Tibial nerve (tissue), 4 donors: ENCODE data around the gene EMX2. TPM values are rescaled to one million over a fixed set of nuclear protein-coding genes. Genes with fewer than 3 reads are reported as not detected.

ENCODE experiments used
- DNase-seq, 2 donors: peaks; one replicate each; pipeline ENCODE4 v3.0.0-alpha.2; 2019; ENCODE audit warnings: low spot score in 2 of 2
- H3K27ac ChIP-seq, 4 donors: fragments of 200-600 bp; sonication (generic) in 3 of 4; one replicate each; pipeline ENCODE4 v1.5.1; 2017 to 2019; ENCODE audit warnings: mild to moderate bottlenecking in 1 of 4
- H3K27me3 ChIP-seq, 2 donors: fragments of 200-600 bp; sonication (generic) in 1 of 2; one replicate each; pipeline versions ENCODE4 v1.5.1 to v1.6.0; 2017 to 2019
- H3K36me3 ChIP-seq, 3 donors: fragments of 200-600 bp; sonication (generic); one replicate each; pipeline ENCODE4 v1.5.1; 2018 to 2019
- H3K4me1 ChIP-seq, 4 donors: fragments of 200-600 bp; sonication (generic) in 3 of 4; one replicate each; pipeline ENCODE4 v1.5.1; 2017 to 2019
- H3K4me3 ChIP-seq, 4 donors: fragments of 200-600 bp; sonication (generic) in 3 of 4; one replicate each; pipeline ENCODE4 v1.5.1; 2017 to 2019; ENCODE audit warnings: mild to moderate bottlenecking in 1 of 4, moderate library complexity in 1 of 4
- H3K9me3 ChIP-seq, 4 donors: fragments of 200-600 bp; sonication (generic) in 3 of 4; one replicate each; pipeline ENCODE4 v1.5.1; 2017 to 2019
- CTCF ChIP-seq, 5 experiments: fragments of 200-600 bp in 3 of 5; fragments of 450-650 bp in 2 of 5; sonication (generic) in 3 of 5; IDR thresholded peaks; one replicate each; pipeline ENCODE4 v1.5.1; 2016 to 2019; ENCODE audit warnings: antibody characterized with exemption in 5 of 5, mild to moderate bottlenecking in 3 of 5, moderate library complexity in 2 of 5
- EP300 ChIP-seq, 2 donors: sonication (generic); formaldehyde crosslinking; IDR thresholded peaks; one replicate each; pipeline ENCODE4 v1.6.1; 2017; ENCODE audit warnings: antibody characterized with exemption in 2 of 2, mild to moderate bottlenecking in 1 of 2
- POLR2A ChIP-seq, 2 donors: fragments of 450-650 bp; IDR thresholded peaks; one replicate each; pipeline ENCODE4 v1.6.1; 2017; ENCODE audit warnings: antibody characterized with exemption in 2 of 2, mild to moderate bottlenecking in 2 of 2, moderate library complexity in 2 of 2
- WGBS, 2 donors: methylation state at CpG; one replicate each; pipeline ENCODE4 v1.1.5; 2018; 5-methylcytosine and 5-hydroxymethylcytosine counted together
- total RNA-seq, 4 donors: library from RNA; depleted of rRNA; stranded (reverse); fragments of >200 nt; gene quantifications; one replicate each; pipeline ENCODE4 v1.1.0, GENCODE V29; 2016

The EMX2 gene
- total RNA-seq, 4 donors from 2014 or later = 0.44 to 2.3 (median 1.1) TPM

DNA sequence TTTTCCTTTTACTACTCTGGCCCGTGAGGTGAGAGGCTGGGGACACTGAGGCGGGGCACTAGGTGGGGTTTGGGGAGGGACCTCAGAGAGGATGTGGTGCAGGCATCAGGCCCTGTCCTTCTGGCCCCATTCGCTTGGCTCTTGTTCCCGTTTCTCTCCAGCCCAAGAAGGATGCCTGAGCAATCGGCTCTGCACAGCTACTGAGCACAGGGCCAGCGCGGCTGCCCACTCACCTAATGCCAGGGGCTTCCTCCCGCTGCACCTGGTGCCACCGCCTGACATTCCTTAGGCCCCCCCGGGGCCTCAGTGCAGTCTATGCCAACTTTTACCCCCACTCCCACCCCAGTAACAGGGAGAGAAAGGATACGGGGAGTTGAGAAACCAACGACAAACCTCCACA, 12.5 kb downstream of the EMX2 start:
- no peaks in the 10 kb centered on the region for H3K36me3 ChIP-seq
- WGBS, 2 donors = 63 to 66% methylated on average over 12 of the region's 12 CpGs
- no peak overlapping the region for H3K4me3 ChIP-seq
- no peak for DNase-seq
- H3K4me1 ChIP-seq = peaks cover 0 to 33% (median 3%) of the 10 kb centered on the region in 4 donors
- H3K9me3 ChIP-seq = no peaks in the 10 kb centered on the region
- peaks cover 0 to 73% of the 10 kb centered on the region in 2 donors for H3K27me3 ChIP-seq
- TF ChIP-seq CTCF (IDR thresholded peaks at IDR 0.05) = no peak
- no peak for TF ChIP-seq EP300 (IDR thresholded peaks at IDR 0.05)
- TF ChIP-seq POLR2A (IDR thresholded peaks at IDR 0.05) = no peak
- H3K27ac ChIP-seq = no peak overlapping the region

DNA sequence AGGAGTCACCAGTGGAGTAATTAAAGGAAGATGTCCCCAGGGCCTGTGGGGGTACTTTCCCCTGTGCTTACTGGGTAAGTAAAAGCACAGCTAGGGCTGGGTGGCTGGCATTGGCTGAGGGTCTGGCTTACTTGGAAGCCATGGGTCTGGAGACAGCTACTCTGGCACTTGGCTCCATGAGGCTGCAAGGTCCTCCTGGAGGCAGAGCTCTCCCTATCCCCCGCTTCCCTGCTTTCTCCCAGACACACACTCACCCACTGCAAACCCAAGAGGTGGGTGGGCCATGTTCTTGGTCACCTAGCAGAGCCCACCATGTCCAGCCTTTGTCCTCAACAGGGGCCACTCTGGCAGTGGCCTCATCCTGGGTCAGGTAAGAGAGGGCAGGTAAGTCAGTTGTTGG, 13.3 kb downstream of the EMX2 start:
- Histone ChIP-seq H3K4me1 (peaks cover 0 to 33% (median 3%) of the 10 kb centered on the region in 4 donors), H3K27me3 (peaks cover 0 to 65% of the 10 kb centered on the region in 2 donors), H3K4me3 (no peak overlapping the region), H3K36me3 (no peaks in the 10 kb centered on the region), H3K9me3 (no peaks in the 10 kb centered on the region), H3K27ac (no peak overlapping the region)
- no peak for DNase-seq
- 100% methylated on average over 1 of the region's 1 CpG for WGBS, 2 donors
- TF ChIP-seq POLR2A (IDR thresholded peaks at IDR 0.05) = no peak
- TF ChIP-seq EP300 (IDR thresholded peaks at IDR 0.05) = no peak
- TF ChIP-seq CTCF (IDR thresholded peaks at IDR 0.05) = no peak

- 79 to 92% methylated on average over 5 of the region's 5 CpGs for WGBS, 2 donors
- TF ChIP-seq POLR2A (IDR thresholded peaks at IDR 0.05) = no peak
- no peak for TF ChIP-seq EP300 (IDR thresholded peaks at IDR 0.05)
- no peak for TF ChIP-seq CTCF (IDR thresholded peaks at IDR 0.05)
- Histone ChIP-seq H3K27ac (no peak overlapping the region), H3K36me3 (no peaks in the 10 kb centered on the region), H3K4me3 (no peak overlapping the region), H3K4me1 (peaks cover 0 to 30% (median 3%) of the 10 kb centered on the region in 4 donors), H3K27me3 (peaks cover 0 to 60% of the 10 kb centered on the region in 2 donors), H3K9me3 (no peaks in the 10 kb centered on the region)
- no peak for DNase-seq
Observed at GRCh38 chr10:117556356-117556755, 13.8 kb downstream of the EMX2 start.

- Histone ChIP-seq H3K4me3 (no peak overlapping the region), H3K27me3 (peaks cover 0 to 32% of the 10 kb centered on the region in 2 donors), H3K4me1 (no peaks in the 10 kb centered on the region), H3K27ac (no peak overlapping the region), H3K36me3 (no peaks in the 10 kb centered on the region), H3K9me3 (no peaks in the 10 kb centered on the region)
- 75 to 77% methylated on average over 4 of the region's 4 CpGs for WGBS, 2 donors
- TF ChIP-seq EP300 (IDR thresholded peaks at IDR 0.05) (no peak), CTCF (IDR thresholded peaks at IDR 0.05) (no peak), POLR2A (IDR thresholded peaks at IDR 0.05) (no peak)
- no peak for DNase-seq
Observed at GRCh38 chr10:117559712-117560111, 17.2 kb downstream of the EMX2 start.

DNA sequence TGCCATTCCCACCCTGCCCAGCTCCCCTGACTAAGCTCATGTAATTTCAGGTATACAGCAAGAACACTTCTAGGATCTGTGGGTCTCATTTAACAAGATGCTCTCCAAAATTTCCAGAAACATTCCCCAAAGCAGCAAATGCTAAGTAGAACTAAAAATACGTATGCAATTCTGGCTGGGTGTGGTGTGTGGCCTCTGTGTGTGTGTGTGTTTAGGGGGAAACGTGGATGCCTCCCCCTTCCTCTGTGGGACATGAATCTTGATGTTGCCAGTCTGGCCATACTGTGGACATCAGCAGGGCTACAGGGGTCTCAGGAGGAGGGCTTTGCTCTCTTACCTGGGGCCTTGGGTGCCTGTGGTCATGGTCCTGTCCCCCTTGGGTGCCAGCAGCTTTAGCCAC, 18.4 kb downstream of the EMX2 start:
- TF ChIP-seq CTCF (IDR thresholded peaks at IDR 0.05) (no peak), POLR2A (IDR thresholded peaks at IDR 0.05) (no peak), EP300 (IDR thresholded peaks at IDR 0.05) (no peak)
- Histone ChIP-seq H3K4me1 (no peaks in the 10 kb centered on the region), H3K27ac (no peak overlapping the region), H3K27me3 (peaks cover 0 to 25% of the 10 kb centered on the region in 2 donors), H3K36me3 (no peaks in the 10 kb centered on the region), H3K9me3 (no peaks in the 10 kb centered on the region), H3K4me3 (no peak overlapping the region)
- no peak for DNase-seq
- WGBS, 2 donors = 65 to 74% methylated on average over 2 of the region's 2 CpGs
